OCI-LY1 (cell line): Measurements from ENCODE around the gene DDAH1.

ENCODE experiments used
- H2AFZ ChIP-seq: fragments of 200-600 bp; sonication (generic), shearing (Covaris generic); 2 replicates; pipeline ENCODE4 v1.6.0; 2014; ENCODE audit warnings: antibody characterized with exemption, mild to moderate bottlenecking, low read length
- H3F3A ChIP-seq: fragments of 200-600 bp; sonication (generic), shearing (Covaris generic); 2 replicates; pipeline ENCODE4 v1.6.0; 2014; ENCODE audit warnings: mild to moderate bottlenecking, antibody characterized with exemption, low read length, moderate library complexity; ENCODE audit not compliant: insufficient read depth
- H3K27ac ChIP-seq: fragments of 200-600 bp; sonication (generic); 2 replicates; pipeline ENCODE4 v1.5.1; 2014; ENCODE audit warnings: low read length, mixed run types, mild to moderate bottlenecking, low read depth; ENCODE audit not compliant: poor library complexity, severe bottlenecking
- H3K27me3 ChIP-seq: fragments of 200-600 bp; sonication (generic); 2 replicates; pipeline ENCODE4 v1.6.0; 2014; ENCODE audit warnings: antibody characterized with exemption, mild to moderate bottlenecking, low read length, moderate library complexity; ENCODE audit not compliant: insufficient read depth
- H3K36me3 ChIP-seq: fragments of 200-600 bp; sonication (generic); 2 replicates; pipeline ENCODE4 v1.6.1; 2014; ENCODE audit warnings: mild to moderate bottlenecking, antibody characterized with exemption, low read length, moderate library complexity, mixed read lengths; ENCODE audit not compliant: insufficient read depth
- H3K4me1 ChIP-seq: fragments of 200-600 bp; sonication (generic); 2 replicates; pipeline ENCODE4 v1.5.1; 2014; ENCODE audit warnings: mild to moderate bottlenecking, low read length, moderate library complexity; ENCODE audit not compliant: insufficient read depth, severe bottlenecking
- H3K4me2 ChIP-seq: fragments of 200-600 bp; sonication (generic), shearing (Covaris generic); 2 replicates; pipeline ENCODE4 v1.6.1; 2014; ENCODE audit warnings: low read length
- H3K4me3 ChIP-seq: fragments of 200-600 bp; sonication (generic); 2 replicates; pipeline ENCODE4 v1.5.1; 2014; ENCODE audit warnings: low read length, low read depth, mild to moderate bottlenecking, mixed read lengths; ENCODE audit not compliant: poor library complexity, severe bottlenecking
- H3K79me2 ChIP-seq: fragments of 200-600 bp; shearing (Covaris generic); 2 replicates; pipeline ENCODE4 v1.6.1; 2016; ENCODE audit warnings: mixed run types, low read length, mixed read lengths; ENCODE audit not compliant: insufficient read depth
- H3K9ac ChIP-seq: fragments of 200-600 bp; sonication (generic), shearing (Covaris generic); 2 replicates; pipeline ENCODE4 v1.6.1; 2014; ENCODE audit warnings: mild to moderate bottlenecking, low read length, mixed read lengths
- H3K9me2 ChIP-seq: fragments of 200-600 bp; sonication (generic), shearing (Covaris generic); 2 replicates; pipeline ENCODE4 v1.6.1; 2014; ENCODE audit warnings: low read depth, mild to moderate bottlenecking, low read length, mixed read lengths
- H3K9me3 ChIP-seq: fragments of 200-600 bp; shearing (Covaris generic); 2 replicates; pipeline ENCODE4 v1.6.1; 2014; ENCODE audit warnings: low read length, mixed read lengths
- H4K20me1 ChIP-seq: fragments of 200-600 bp; sonication (generic), shearing (Covaris generic); 2 replicates; pipeline ENCODE4 v1.6.0; 2016; ENCODE audit warnings: mild to moderate bottlenecking, low read length; ENCODE audit not compliant: insufficient read depth
- CTCF ChIP-seq: fragments of 200-600 bp; sonication (generic), shearing (Covaris generic); IDR thresholded peaks from 2 replicates; pipeline ENCODE4 v1.5.1; 2017; ENCODE audit warnings: mild to moderate bottlenecking, antibody characterized with exemption, low read length, moderate library complexity, mixed read lengths
- EZH2 ChIP-seq: fragments of 200-600 bp; sonication (generic), shearing (Covaris generic); IDR thresholded peaks from 2 replicates; pipeline ENCODE4 v1.8.0; 2017; ENCODE audit warnings: borderline replicate concordance, mixed run types, mild to moderate bottlenecking, antibody characterized with exemption, low read length, moderate library complexity, mixed read lengths

The DDAH1 gene

GRCh38 chr1:85454214-85454613 is 10.7 kb downstream of the DDAH1 start:
- TF ChIP-seq CTCF (no peak), EZH2 (no peak)
- no peak overlapping the region for H3K4me3 ChIP-seq
- no peaks in the 10 kb centered on the region for H3K79me2 ChIP-seq
- H2AFZ ChIP-seq: no peak overlapping the region
- H3K36me3 ChIP-seq: no peaks in the 10 kb centered on the region
- H3F3A ChIP-seq: no peaks in the 10 kb centered on the region
- no peaks in the 10 kb centered on the region for H3K27me3 ChIP-seq
- no peaks in the 10 kb centered on the region for H3K9me3 ChIP-seq
- no peaks in the 10 kb centered on the region for H4K20me1 ChIP-seq
- H3K27ac ChIP-seq: no peak overlapping the region
- H3K4me1 ChIP-seq: no peaks in the 10 kb centered on the region
- no peaks in the 10 kb centered on the region for H3K9me2 ChIP-seq
- no peak overlapping the region for H3K9ac ChIP-seq
- H3K4me2 ChIP-seq: no peak overlapping the region

- H3K4me2 ChIP-seq: no peak overlapping the region
- no peaks in the 10 kb centered on the region for H4K20me1 ChIP-seq
- H3K36me3 ChIP-seq: no peaks in the 10 kb centered on the region
- no peak overlapping the region for H2AFZ ChIP-seq
- H3K79me2 ChIP-seq: no peaks in the 10 kb centered on the region
- H3K9me3 ChIP-seq: no peaks in the 10 kb centered on the region
- no peaks in the 10 kb centered on the region for H3K27me3 ChIP-seq
- no peak overlapping the region for H3K9ac ChIP-seq
- TF ChIP-seq CTCF (no peak), EZH2 (no peak)
- H3K4me3 ChIP-seq: no peak overlapping the region
- H3K27ac ChIP-seq: no peak overlapping the region
- no peaks in the 10 kb centered on the region for H3K4me1 ChIP-seq
- no peaks in the 10 kb centered on the region for H3K9me2 ChIP-seq
- H3F3A ChIP-seq: no peaks in the 10 kb centered on the region
Measured at GRCh38 chr1:85453640-85454194, 11.2 kb downstream of the DDAH1 start.

- H3K9me3 ChIP-seq: no peaks in the 10 kb centered on the region
- H3K27me3 ChIP-seq: no peaks in the 10 kb centered on the region
- H4K20me1 ChIP-seq: no peaks in the 10 kb centered on the region
- no peaks in the 10 kb centered on the region for H3K36me3 ChIP-seq
- no peaks in the 10 kb centered on the region for H3K9me2 ChIP-seq
- no peak overlapping the region for H2AFZ ChIP-seq
- no peak overlapping the region for H3K9ac ChIP-seq
- H3K27ac ChIP-seq: no peak overlapping the region
- H3K4me2 ChIP-seq: no peak overlapping the region
- no peaks in the 10 kb centered on the region for H3K79me2 ChIP-seq
- no peaks in the 10 kb centered on the region for H3F3A ChIP-seq
- TF ChIP-seq EZH2: no peak
- no peak for TF ChIP-seq CTCF
- no peak overlapping the region for H3K4me3 ChIP-seq
- H3K4me1 ChIP-seq: no peaks in the 10 kb centered on the region
Measured at GRCh38 chr1:85452948-85453347, 12.0 kb downstream of the DDAH1 start.
